ENCODE results near the gene TFR2.

DNA sequence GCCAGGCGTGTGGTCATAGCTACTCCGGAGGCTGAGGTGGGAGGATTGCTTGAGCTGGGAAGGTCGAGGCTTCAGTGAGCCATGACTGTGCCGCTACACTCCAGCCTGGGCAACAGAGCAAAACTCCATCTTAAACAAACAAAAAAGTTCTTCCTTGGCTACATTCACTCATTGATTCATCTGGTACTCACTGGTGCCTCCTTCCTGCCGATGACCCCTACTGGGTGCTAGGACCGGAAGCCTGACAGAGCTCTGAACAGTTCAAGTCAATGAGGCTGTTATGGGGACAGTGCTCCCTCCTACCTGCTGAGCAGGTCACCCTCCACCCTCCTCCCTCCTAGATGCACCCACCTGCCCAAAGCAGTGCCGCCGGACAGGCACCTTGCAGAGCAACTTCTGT lies 34.2 kb downstream of the TFR2 start:
- TF ChIP-seq, protein P1, sequence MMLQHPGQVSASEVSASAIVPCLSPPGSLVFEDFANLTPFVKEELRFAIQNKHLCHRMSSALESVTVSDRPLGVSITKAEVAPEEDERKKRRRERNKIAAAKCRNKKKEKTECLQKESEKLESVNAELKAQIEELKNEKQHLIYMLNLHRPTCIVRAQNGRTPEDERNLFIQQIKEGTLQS (IDR thresholded peaks at IDR 0.05): no peak
- no peak for TF ChIP-seq CTCF (IDR thresholded peaks at IDR 0.05 in 2 of 3, conservative IDR thresholded peaks at IDR 0.05 in 1 of 3; ENCODE audit: borderline replicate concordance in 1 of 3, insufficient read depth in 1 of 3, low read depth in 2 of 3, low read length in 2 of 3)
- TF ChIP-seq RAD21 (IDR thresholded peaks at IDR 0.05; ENCODE audit: low read depth): no peak
- no peak for TF ChIP-seq POLR2AphosphoS5 (IDR thresholded peaks at IDR 0.05; ENCODE audit: low read depth, low read length)
- TF ChIP-seq JUND (IDR thresholded peaks at IDR 0.05): no peak
- TF ChIP-seq YY1 (IDR thresholded peaks at IDR 0.05; ENCODE audit: extremely low read depth, insufficient replicate concordance, low read depth, low read length): no peak
- TF ChIP-seq SIN3A (IDR thresholded peaks at IDR 0.05; ENCODE audit: low read depth): no peak
- TF ChIP-seq ELF1 (IDR thresholded peaks at IDR 0.05; ENCODE audit: borderline replicate concordance, low read depth): no peak
- TF ChIP-seq, protein P2, sequence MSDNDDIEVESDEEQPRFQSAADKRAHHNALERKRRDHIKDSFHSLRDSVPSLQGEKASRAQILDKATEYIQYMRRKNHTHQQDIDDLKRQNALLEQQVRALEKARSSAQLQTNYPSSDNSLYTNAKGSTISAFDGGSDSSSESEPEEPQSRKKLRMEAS (IDR thresholded peaks at IDR 0.05): no peak
- TF ChIP-seq CEBPB (IDR thresholded peaks at IDR 0.05; ENCODE audit: low read depth): no peak
- no peak for TF ChIP-seq EZH2phosphoT487 (IDR thresholded peaks at IDR 0.05; ENCODE audit: borderline replicate concordance)
- TF ChIP-seq SRF (IDR thresholded peaks at IDR 0.05; ENCODE audit: low read depth): no peak
- TF ChIP-seq, protein P3, sequence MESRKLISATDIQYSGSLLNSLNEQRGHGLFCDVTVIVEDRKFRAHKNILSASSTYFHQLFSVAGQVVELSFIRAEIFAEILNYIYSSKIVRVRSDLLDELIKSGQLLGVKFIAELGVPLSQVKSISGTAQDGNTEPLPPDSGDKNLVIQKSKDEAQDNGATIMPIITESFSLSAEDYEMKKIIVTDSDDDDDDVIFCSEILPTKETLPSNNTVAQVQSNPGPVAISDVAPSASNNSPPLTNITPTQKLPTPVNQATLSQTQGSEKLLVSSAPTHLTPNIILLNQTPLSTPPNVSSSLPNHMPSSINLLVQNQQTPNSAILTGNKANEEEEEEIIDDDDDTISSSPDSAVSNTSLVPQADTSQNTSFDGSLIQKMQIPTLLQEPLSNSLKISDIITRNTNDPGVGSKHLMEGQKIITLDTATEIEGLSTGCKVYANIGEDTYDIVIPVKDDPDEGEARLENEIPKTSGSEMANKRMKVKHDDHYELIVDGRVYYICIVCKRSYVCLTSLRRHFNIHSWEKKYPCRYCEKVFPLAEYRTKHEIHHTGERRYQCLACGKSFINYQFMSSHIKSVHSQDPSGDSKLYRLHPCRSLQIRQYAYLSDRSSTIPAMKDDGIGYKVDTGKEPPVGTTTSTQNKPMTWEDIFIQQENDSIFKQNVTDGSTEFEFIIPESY (IDR thresholded peaks at IDR 0.05; ENCODE audit: extremely low read depth, insufficient replicate concordance, low read length): no peak
- TF ChIP-seq CBX3 (IDR thresholded peaks at IDR 0.05; ENCODE audit: low read depth): no peak

Measured in HCT116 (cell line).